HG03571 (cell line): ENCODE measurements around the gene SFMBT2.
"Not testable (repeated sequence)": the region's sequence is repeated elsewhere in the genome, so short reads cannot be mapped to it uniquely, and the experiment has no call there.

Source experiments
- ATAC-seq: cut with Tn5 transposase; IDR thresholded peaks from one replicate; pipeline ENCODE4 v1.9.1; 2021; ENCODE audit not compliant: unreplicated experiment

Gene SFMBT2

GRCh38 chr10:7239312-7239985 is 171.4 kb downstream of the SFMBT2 start:
- ATAC-seq = no peak

DNA sequence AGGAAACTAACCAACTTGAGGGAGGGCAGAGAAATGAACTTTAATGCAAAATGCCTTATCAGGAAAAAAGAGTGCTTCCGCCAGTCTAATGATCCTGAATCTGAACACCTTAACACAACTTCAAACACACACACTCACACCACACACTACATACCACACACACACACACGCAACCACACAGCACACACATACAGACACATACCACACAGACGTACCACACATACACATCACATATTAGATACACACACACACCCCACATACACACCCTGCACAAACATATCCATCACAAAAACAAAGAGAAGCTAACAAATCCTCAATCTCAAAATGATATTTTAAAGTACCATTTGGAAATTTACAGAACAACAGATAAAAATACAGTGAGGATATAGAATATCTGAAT is 175.5 kb downstream of the SFMBT2 start:
- no peak for ATAC-seq

- no peak for ATAC-seq
These were observed 176.7 kb downstream of the SFMBT2 start for GRCh38 chr10:7234109-7234508.

DNA sequence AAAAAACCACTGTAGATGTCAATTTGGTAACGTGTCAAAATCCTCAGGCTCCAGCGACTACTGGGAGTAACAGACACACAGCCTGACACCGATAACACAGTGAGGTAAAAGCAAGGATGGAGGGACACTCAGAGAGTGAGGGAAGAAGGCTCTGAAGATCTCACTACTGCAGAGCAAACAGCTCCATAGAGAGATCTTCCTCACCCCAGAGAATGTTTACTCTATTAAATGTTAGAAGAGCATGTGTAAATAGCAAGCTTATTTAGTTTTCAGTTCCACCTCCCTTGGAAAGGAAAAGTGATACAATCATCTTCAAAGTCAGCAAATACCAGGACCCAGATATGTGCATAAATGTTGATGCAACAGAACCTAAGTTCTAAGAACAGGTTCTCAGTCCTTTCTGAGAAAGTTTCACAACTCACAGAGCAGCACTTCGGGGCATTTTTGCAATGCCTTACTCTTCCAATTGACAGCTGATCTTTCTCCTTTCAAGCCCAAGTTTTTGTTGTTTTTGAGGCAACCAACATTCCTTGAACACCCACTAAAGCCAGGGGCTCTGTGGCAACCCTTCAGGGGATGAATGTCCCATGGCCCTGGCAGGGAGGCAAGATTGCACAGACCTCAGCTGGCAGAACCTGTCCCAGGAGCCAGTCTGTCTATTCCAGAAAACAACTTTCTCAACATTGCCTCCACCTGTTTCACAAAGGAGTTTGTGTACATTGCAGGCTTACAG is 177.4 kb downstream of the SFMBT2 start:
- ATAC-seq = no peak

- no peak for ATAC-seq
These were observed 179.1 kb downstream of the SFMBT2 start for GRCh38 chr10:7231509-7232414.

GRCh38 chr10:7230951-7231350 is 179.9 kb downstream of the SFMBT2 start:
- ATAC-seq = no peak

GRCh38 chr10:7230036-7230435 is 180.8 kb downstream of the SFMBT2 start:
- ATAC-seq = no peak

- no peak for ATAC-seq
These were observed 185.7 kb downstream of the SFMBT2 start for GRCh38 chr10:7225133-7225532.

DNA sequence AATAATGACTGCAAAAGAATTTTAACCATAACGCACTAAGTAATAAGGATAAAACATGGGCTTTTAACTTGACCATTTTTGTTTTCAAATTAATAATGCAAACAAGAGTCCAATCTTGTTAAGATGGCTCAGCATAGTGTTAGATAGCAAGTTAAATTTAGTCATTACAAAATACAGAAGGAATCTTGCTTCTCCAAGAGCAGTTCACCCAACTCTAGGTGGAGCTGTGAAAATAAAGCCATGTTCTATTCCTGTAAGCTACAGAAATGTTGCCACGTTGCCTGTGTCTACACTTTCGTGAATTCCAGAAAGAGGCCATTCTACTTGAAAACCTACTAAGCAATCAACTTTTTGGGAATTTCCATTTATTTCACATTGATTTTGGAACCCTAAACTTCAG is 191.9 kb downstream of the SFMBT2 start:
- ATAC-seq = no peak

DNA sequence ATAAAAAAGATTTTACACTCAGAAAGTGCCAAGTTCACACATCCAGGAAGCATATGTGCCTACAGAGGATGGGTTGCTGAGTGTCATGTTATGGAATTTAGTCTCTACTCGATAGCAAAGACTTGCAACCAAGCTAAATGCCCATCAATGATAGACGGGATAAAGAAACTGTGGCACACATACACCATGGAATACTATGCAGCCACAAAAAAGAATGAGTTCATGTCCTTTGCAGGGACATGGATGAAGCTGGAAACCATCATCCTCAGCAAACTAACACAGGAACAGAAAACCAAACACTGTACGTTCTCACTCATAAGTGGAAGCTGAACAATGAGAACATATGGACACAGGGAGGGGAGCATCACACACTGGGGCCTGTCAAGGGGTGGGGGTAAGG is 198.1 kb downstream of the SFMBT2 start:
- not testable (repeated sequence) for ATAC-seq

DNA sequence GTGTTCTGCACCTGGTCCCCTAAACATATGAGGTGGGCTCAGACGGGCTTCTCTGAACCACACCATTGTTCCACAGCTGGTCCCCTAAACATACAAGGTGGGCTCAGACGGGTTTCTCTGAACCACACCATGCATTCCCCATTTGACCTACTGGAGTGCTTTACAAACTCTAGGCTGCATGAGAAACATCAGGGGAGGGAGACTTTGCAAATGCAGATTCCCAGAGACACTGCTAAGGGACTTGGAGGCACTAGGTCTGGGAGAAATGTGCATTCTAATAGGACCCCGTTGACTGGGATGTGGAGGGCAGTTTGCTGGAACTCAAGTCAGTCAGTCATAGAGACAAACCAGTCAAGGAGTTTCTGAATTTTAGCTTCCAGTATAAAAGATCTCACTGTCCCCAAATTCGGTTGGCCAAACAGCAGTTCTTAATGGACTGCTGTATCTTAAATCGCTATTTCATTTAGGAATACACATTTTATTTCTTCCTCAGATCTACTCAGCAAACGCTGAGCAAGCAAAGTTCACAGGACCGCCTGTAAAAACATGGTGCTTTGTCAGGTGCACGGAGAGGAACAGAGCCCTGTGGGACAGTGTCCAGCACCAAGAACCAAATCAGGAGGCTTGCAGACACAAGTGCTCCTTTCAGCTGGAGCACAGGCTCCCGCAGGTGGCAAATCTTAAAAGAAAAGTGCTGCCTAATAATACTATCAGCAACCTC is 198.8 kb downstream of the SFMBT2 start:
- no peak for ATAC-seq

DNA sequence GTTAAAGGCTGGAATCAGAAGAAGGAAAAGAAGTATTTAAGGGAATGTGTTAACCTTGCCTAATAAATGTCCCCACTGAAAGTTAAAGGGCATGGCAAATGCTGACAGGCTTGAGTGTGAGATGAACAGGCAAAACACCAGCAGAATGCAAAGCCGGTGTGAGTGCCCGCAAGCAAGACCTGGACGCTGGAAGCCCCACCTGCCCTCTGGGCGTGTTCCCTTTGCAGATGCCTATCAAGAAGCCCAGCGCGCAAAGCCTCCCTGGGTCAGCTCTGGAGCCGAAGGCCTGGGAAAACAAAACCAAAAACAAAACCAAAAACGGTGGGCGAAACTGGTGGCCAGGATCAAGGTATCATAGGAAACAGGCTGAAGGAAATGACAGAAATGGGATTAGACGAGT is 200.3 kb downstream of the SFMBT2 start:
- ATAC-seq = no peak

DNA sequence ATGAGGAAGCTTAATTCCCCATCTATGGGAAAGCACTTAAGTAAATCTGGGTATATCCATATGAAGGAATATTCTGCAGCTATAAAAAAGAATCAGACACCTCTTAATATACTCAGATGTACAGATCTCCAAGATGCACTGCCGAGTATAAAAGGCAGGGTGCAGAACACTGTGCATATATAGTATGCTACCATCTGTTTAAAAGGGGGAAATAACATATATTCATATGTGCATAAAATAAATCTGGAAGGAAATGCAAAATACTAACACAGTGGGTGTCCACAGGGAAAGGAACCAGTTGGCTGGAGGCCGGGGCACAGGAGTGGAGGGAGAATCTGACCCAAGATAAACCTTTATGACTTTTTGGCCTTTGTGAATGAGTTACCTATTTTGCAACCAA is 201.4 kb downstream of the SFMBT2 start:
- no peak for ATAC-seq

GRCh38 chr10:7206412-7207100 is 204.3 kb downstream of the SFMBT2 start:
- no peak for ATAC-seq

DNA sequence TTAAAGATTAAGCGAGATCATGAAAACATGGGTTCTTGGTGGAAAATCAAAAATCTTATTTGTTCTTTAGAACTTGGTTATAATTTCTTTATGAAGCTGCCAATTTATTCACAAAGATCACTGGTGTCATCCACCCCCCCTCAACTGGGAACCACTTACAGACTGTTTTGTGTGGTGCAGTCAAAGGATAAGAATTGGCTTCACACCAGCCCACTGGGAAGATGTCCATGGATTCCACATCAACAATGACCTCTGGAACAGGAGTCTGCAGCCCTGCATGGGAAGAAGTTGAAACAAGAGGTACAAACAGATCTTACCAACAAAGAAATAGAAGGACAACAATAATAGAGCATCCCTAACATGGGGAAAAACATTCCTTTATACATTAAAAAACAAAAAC is 205.2 kb downstream of the SFMBT2 start:
- ATAC-seq = no peak

DNA sequence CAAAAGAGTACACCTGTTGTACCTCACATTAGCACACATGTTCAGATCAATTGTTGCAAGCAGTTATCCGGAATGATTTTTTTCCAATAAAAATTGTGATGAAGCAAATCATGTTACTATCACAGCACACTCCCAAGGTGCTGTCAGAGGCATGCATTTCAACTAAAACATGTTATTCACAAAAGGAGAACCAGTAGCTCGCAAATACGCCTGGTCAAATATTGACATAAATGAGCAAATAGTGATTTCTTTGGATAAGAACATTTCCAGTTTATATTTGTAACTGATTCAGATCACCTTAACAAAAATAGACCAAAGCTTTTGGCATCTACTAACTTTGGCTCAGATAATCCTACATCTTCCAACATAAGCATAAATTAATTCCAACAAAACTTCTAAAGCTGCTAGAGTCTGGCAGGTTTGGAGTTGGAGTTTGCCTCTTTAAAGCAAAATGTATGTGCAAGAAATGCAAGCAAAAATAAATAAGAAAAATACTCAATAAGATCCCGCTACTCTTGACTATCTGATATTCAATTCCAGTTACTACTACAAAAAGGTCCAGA is 208.0 kb downstream of the SFMBT2 start:
- ATAC-seq = no peak

DNA sequence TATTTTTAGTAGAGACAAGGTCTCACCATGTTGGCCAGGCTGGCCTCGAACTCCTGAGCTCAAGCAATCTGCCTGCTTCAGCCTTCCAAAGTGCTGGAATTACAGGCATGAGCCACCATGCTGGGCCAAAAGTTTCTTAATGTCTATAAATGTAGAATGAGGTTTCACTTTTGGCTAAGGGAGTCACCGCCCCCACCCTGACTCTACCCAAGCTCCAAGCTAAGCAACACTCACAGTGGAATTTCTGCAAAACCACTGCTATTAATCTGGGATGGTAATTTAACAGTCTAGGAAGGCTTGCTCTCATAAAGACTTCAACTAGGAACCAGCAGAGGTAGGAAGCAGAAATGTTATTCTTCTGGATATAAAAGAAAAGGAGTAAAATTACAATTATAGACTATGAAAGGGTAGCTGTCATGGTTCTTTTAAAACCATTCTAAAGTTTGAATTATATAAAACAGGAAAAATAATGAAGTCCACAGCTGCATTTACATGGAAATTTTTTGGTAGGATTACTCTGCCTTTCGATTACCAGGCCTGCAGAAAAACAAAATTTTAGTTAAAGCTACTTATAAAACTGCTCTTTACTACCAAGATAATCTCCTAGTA is 211.6 kb downstream of the SFMBT2 start:
- no peak for ATAC-seq

GRCh38 chr10:7196284-7196683 is 214.6 kb downstream of the SFMBT2 start:
- no peak for ATAC-seq

- ATAC-seq = no peak
These were observed 215.7 kb downstream of the SFMBT2 start for GRCh38 chr10:7195118-7195517.

- ATAC-seq = no peak
These were observed 216.3 kb downstream of the SFMBT2 start for GRCh38 chr10:7194571-7194970.
